OCI-LY3 (cell line): ENCODE data around the gene R3HDM1.

ENCODE experiments used
- H2AFZ ChIP-seq: fragments of 200-600, 300-600 bp; shearing (Covaris generic); 2 replicates; pipeline ENCODE4 v1.6.0; 2014; ENCODE audit warnings: antibody characterized with exemption, low read depth, low read length
- H3K27ac ChIP-seq: fragments of 200-600, 300-600 bp; sonication (generic); 2 replicates; pipeline ENCODE4 v1.5.1; 2014; ENCODE audit warnings: mild to moderate bottlenecking, low read length, moderate library complexity, mixed read lengths
- H3K27me3 ChIP-seq: fragments of 200-600, 300-600 bp; sonication (generic); 2 replicates; pipeline ENCODE4 v1.6.1; 2014; ENCODE audit warnings: low read depth, low read length, mixed read lengths
- H3K36me3 ChIP-seq: fragments of 200-600, 300-600 bp; sonication (generic); replicated peaks from 2 replicates; pipeline ENCODE3; 2014; ENCODE audit warnings: low read depth, low read length, mixed read lengths
- H3K4me1 ChIP-seq: fragments of 300-600, 200-600 bp; sonication (generic); 2 replicates; pipeline ENCODE4 v1.6.1; 2014; ENCODE audit warnings: low read length, mixed read lengths
- H3K4me2 ChIP-seq: fragments of 200-600, 300-600 bp; sonication (generic); 2 replicates; pipeline ENCODE4 v1.6.1; 2014; ENCODE audit warnings: low read length, mixed read lengths
- H3K4me3 ChIP-seq: fragments of 300-600, 200-600 bp; sonication (generic); 2 replicates; pipeline ENCODE4 v1.5.1; 2014; ENCODE audit warnings: antibody characterized with exemption, mild to moderate bottlenecking, low read length, moderate library complexity
- H3K79me2 ChIP-seq: fragments of 300-600, 200-600 bp; shearing (Covaris generic); 2 replicates; pipeline ENCODE4 v1.6.1; 2014; ENCODE audit warnings: mild to moderate bottlenecking, low read length, mixed read lengths
- H3K9ac ChIP-seq: fragments of 300-600, 200-600 bp; shearing (Covaris generic); 2 replicates; pipeline ENCODE4 v1.6.0; 2014; ENCODE audit warnings: mild to moderate bottlenecking, low read length, moderate library complexity
- H3K9me3 ChIP-seq: fragments of 200-600, 300-600 bp; shearing (Covaris generic); 2 replicates; pipeline ENCODE4 v1.6.1; 2014; ENCODE audit warnings: low read length, mixed read lengths; ENCODE audit not compliant: insufficient read depth
- H4K20me1 ChIP-seq: fragments of 200-600, 300-600 bp; sonication (generic); 2 replicates; pipeline ENCODE4 v1.6.1; 2016; ENCODE audit warnings: low read length, mixed read lengths; ENCODE audit not compliant: insufficient read depth
- CTCF ChIP-seq: fragments of 200-600, 300-600 bp; sonication (generic); IDR thresholded peaks from 2 replicates; pipeline ENCODE4 v1.5.1; 2014; ENCODE audit warnings: antibody characterized with exemption, low read length, low read depth
- EZH2phosphoT487 ChIP-seq: fragments of 200-600 bp; shearing (Covaris generic); IDR thresholded peaks from 2 replicates; pipeline ENCODE4 v1.6.1; 2018; ENCODE audit warnings: antibody characterized with exemption, mixed run types, low read depth

The R3HDM1 gene

GRCh38 chr2:135555311-135555710 is 24.0 kb downstream of the R3HDM1 start:
- no peak overlapping the region for H3K4me2 ChIP-seq
- no peak overlapping the region for H3K9ac ChIP-seq
- peaks cover 64% of the 10 kb centered on the region for H3K79me2 ChIP-seq
- H3K4me3 ChIP-seq = no peak overlapping the region
- no peaks in the 10 kb centered on the region for H3K9me3 ChIP-seq
- no peak for TF ChIP-seq EZH2phosphoT487
- TF ChIP-seq CTCF = no peak
- no peaks in the 10 kb centered on the region for H4K20me1 ChIP-seq
- no peaks in the 10 kb centered on the region for H3K4me1 ChIP-seq
- no peak overlapping the region for H2AFZ ChIP-seq
- H3K36me3 ChIP-seq = peaks cover 11% of the 10 kb centered on the region
- H3K27ac ChIP-seq = no peak overlapping the region
- no peaks in the 10 kb centered on the region for H3K27me3 ChIP-seq

- Histone ChIP-seq H3K9ac (no peak overlapping the region), H3K27ac (no peak overlapping the region), H3K9me3 (no peaks in the 10 kb centered on the region), H2AFZ (no peak overlapping the region), H4K20me1 (no peaks in the 10 kb centered on the region), H3K27me3 (no peaks in the 10 kb centered on the region), H3K4me1 (no peaks in the 10 kb centered on the region), H3K79me2 (peaks cover 45% of the 10 kb centered on the region), H3K4me2 (no peak overlapping the region), H3K4me3 (no peak overlapping the region), H3K36me3 (peaks cover 14% of the 10 kb centered on the region)
- TF ChIP-seq CTCF = no peak
- TF ChIP-seq EZH2phosphoT487 = no peak
Observed at GRCh38 chr2:135557530-135557929, 26.2 kb downstream of the R3HDM1 start.

- no peak overlapping the region for H3K9ac ChIP-seq
- no peak overlapping the region for H3K27ac ChIP-seq
- H4K20me1 ChIP-seq = 0 out of 2 replicates have a peak, but pooled peaks cover 7% of the 10 kb centered on the region
- peaks cover 7% of the 10 kb centered on the region for H3K36me3 ChIP-seq
- H2AFZ ChIP-seq = no peak overlapping the region
- peaks cover 30% of the 10 kb centered on the region for H3K79me2 ChIP-seq
- no peak for TF ChIP-seq EZH2phosphoT487
- TF ChIP-seq CTCF = no peak
- H3K4me2 ChIP-seq = no peak overlapping the region
- no peaks in the 10 kb centered on the region for H3K27me3 ChIP-seq
- no peak overlapping the region for H3K4me3 ChIP-seq
- H3K4me1 ChIP-seq = no peaks in the 10 kb centered on the region
- no peaks in the 10 kb centered on the region for H3K9me3 ChIP-seq
Observed at GRCh38 chr2:135561925-135562324, 30.6 kb downstream of the R3HDM1 start.

GRCh38 chr2:135563793-135564192 is 32.5 kb downstream of the R3HDM1 start:
- H3K36me3 ChIP-seq = peaks cover 4% of the 10 kb centered on the region
- peaks cover 23% of the 10 kb centered on the region for H3K79me2 ChIP-seq

More at GRCh38 chr2:135563793-135564192, 32.5 kb downstream of the R3HDM1 start:
- Histone ChIP-seq H3K4me1 (no peaks in the 10 kb centered on the region), H4K20me1 (0 out of 2 replicates have a peak, but pooled peaks cover 7% of the 10 kb centered on the region), H3K9ac (no peak overlapping the region), H3K4me3 (no peak overlapping the region), H3K27me3 (no peaks in the 10 kb centered on the region), H3K4me2 (no peak overlapping the region), H2AFZ (no peak overlapping the region), H3K9me3 (no peaks in the 10 kb centered on the region), H3K27ac (no peak overlapping the region)
- TF ChIP-seq EZH2phosphoT487 (no peak), CTCF (no peak)
